Activated CD4-positive, alpha-beta T cell treated with anti-CD3 and anti-CD28 coated beads for 36 hours (primary cell): ENCODE data around the gene STAT1. TPM values are rescaled to one million over a fixed set of nuclear protein-coding genes. Genes with fewer than 3 reads are reported as not detected.

ENCODE experiments used
- ATAC-seq: fragments of 200-7000 bp; cut with Tn5 transposase; one replicate; pipeline ENCODE4 v1.10.0; 2021; ENCODE audit warnings: mild to moderate bottlenecking, moderate library complexity
- CTCF ChIA-PET: fragments of 350-600 bp; sonication (Branson Sonifier 250); formaldehyde crosslinking; loops from one replicate; lab custom pipeline; 2021; ENCODE audit warnings: antibody characterized with exemption; lab: Charles Lee
- POLR2A ChIA-PET: fragments of 350-600 bp; sonication (Branson Sonifier 250); formaldehyde crosslinking; loops from one replicate; lab custom pipeline; 2021; ENCODE audit warnings: antibody characterized with exemption, inconsistent platforms; lab: Charles Lee
- DNase-seq: peaks from one replicate; pipeline ENCODE4 v3.0.0-alpha.2; 2020
- H3K27ac Mint-ChIP-seq: one replicate; pipeline ENCODE4 v1.8.0; 2021; ENCODE audit warnings: mixed read lengths
- H3K27me3 Mint-ChIP-seq: one replicate; pipeline ENCODE4 v1.8.0; 2021; ENCODE audit warnings: mixed read lengths
- H3K36me3 Mint-ChIP-seq: one replicate; pipeline ENCODE4 v1.8.0; 2021; ENCODE audit warnings: low read depth, mixed read lengths
- H3K4me1 Mint-ChIP-seq: one replicate; pipeline ENCODE4 v1.8.0; 2021; ENCODE audit warnings: mixed read lengths
- H3K4me3 Mint-ChIP-seq: one replicate; pipeline ENCODE4 v1.8.0; 2021; ENCODE audit warnings: mild to moderate bottlenecking, moderate library complexity, mixed read lengths
- H3K9me3 Mint-ChIP-seq: one replicate; pipeline ENCODE4 v1.8.0; 2021; ENCODE audit warnings: low read depth, mixed read lengths
- intact Hi-C, 2 experiments: fragments of 100-400 bp; cut with DNase I in 1 of 2; cut with micrococcal nuclease in 1 of 2; formaldehyde crosslinking; loops; one replicate each; pipeline versions ENCODE4 v1.14.2 to v1.15.1; 2022 to 2024; cut with DNase I, micrococcal nuclease
- total RNA-seq, 2 experiments: library from RNA; stranded (reverse); gene quantifications; one replicate each; pipeline ENCODE4 v1.2.3, GENCODE V29; 2021

The STAT1 gene
- total RNA-seq, 2 experiments from 2014 or later = 317 to 343 TPM

GRCh38 chr2:191032588-191033429 is 18.8 kb upstream of the STAT1 start:
- intact Hi-C loops = loop anchor here (5.0 to 10.0 kb wide), 2 partner anchors 36 to 938 kb away; no protein-coding TSS in a partner anchor

GRCh38 chr2:191031256-191031655 is 17.3 kb upstream of the STAT1 start:
- no peak for DNase-seq
- no peak overlapping the region for H3K4me3 Mint-ChIP-seq
- H3K27ac Mint-ChIP-seq = peak overlapping the region; percentile 55
- H3K4me1 Mint-ChIP-seq = peaks cover 32% of the 10 kb centered on the region
- H3K27me3 Mint-ChIP-seq = no peaks in the 10 kb centered on the region
- ChIA-PET CTCF (no interaction called here), POLR2A (no interaction called here)
- intact Hi-C loops = loop anchor here (2.0 to 10.0 kb wide), 3 partner anchors 34 to 936 kb away; no protein-coding TSS in a partner anchor
- ATAC-seq = no peak
- peaks cover 55% of the 10 kb centered on the region for H3K36me3 Mint-ChIP-seq
- H3K9me3 Mint-ChIP-seq = no peaks in the 10 kb centered on the region

More at GRCh38 chr2:191032588-191033429, 18.8 kb upstream of the STAT1 start:
- no peaks in the 10 kb centered on the region for H3K9me3 Mint-ChIP-seq
- ATAC-seq (no peak), DNase-seq (no peak)
- peaks cover 54% of the 10 kb centered on the region for H3K36me3 Mint-ChIP-seq
- CTCF ChIA-PET = interaction anchor here (1.1 to 1.4 kb wide), 2 partner anchors 10 to 19 kb away, joined by 4 read pairs; no protein-coding TSS in a partner anchor
- H3K27me3 Mint-ChIP-seq = no peaks in the 10 kb centered on the region
- H3K4me3 Mint-ChIP-seq = no peak overlapping the region
- peaks cover 34% of the 10 kb centered on the region for H3K4me1 Mint-ChIP-seq
- H3K27ac Mint-ChIP-seq = peak overlapping the region; percentile 37
- POLR2A ChIA-PET = no interaction called here

- Mint-ChIP-seq H3K36me3 (peaks cover 60% of the 10 kb centered on the region), H3K9me3 (peaks cover 3% of the 10 kb centered on the region), H3K4me3 (no peak overlapping the region), H3K27ac (peak overlapping the region; percentile 55), H3K4me1 (peaks cover 38% of the 10 kb centered on the region), H3K27me3 (no peaks in the 10 kb centered on the region)
- intact Hi-C loops = loop anchor here (1.0 to 10.0 kb wide), 7 partner anchors 10 to 936 kb away; partner anchors contain the start of gene STAT1 (in 1 of the 2)
- DNase-seq (peak; percentile 57), ATAC-seq (peak; percentile 82)
- ChIA-PET POLR2A (no interaction called here), CTCF (interaction anchor here (1.4 to 3.2 kb wide), 5 partner anchors 16 to 149 kb away, joined by 4 to 13 read pairs (median 6); partner anchors contain the start of gene STAT1)
Measured at GRCh38 chr2:191030521-191031154, 16.7 kb upstream of the STAT1 start.

DNA sequence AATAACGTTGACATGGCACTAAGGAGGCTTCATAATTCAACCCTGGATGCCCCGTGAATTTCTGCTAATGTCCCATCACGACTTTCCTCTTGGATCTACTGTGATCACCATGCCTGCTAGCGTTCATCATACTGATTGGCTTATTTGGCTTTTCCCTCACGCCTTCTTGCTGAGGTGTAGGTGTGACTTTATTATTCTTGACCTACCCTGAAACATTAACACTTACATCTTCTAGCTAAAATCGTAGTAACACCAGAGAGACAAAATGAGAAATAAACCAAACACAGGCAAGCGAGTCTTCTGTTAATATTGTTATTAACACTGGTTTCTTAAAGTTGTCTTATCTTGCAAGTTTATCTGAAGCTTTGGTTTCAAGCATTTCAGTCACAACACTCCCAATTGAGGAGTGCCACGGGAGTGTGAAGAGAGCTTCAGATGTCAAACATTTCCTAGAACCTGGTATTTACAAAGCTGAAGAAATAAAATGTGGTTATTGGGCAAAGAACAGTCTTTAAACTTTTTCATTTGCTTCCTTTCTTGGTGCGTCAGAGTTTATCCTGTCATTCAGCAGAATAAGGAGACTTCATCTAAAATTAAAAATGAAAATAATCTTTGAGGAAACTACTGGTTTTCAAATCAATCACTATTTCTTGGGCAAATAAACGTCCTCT is 15.4 kb upstream of the STAT1 start:
- Mint-ChIP-seq H3K9me3 (peaks cover 3% of the 10 kb centered on the region), H3K4me3 (no peak overlapping the region), H3K27me3 (no peaks in the 10 kb centered on the region), H3K27ac (peak overlapping the region; percentile 70), H3K4me1 (peaks cover 50% of the 10 kb centered on the region), H3K36me3 (peaks cover 51% of the 10 kb centered on the region)
- no peak for DNase-seq
- POLR2A ChIA-PET = no interaction called here
- intact Hi-C loops = loop anchor here in 1 of 2 experiments (10.0 kb wide), 2 partner anchors 355 to 625 kb away; partner anchors contain the start of gene MFSD6
- no peak for ATAC-seq
- CTCF ChIA-PET = interaction anchor here (0.7 to 3.2 kb wide), 18 partner anchors 10 to 248 kb away, joined by 3 to 15 read pairs (median 3); partner anchors contain the start of gene STAT1

DNA sequence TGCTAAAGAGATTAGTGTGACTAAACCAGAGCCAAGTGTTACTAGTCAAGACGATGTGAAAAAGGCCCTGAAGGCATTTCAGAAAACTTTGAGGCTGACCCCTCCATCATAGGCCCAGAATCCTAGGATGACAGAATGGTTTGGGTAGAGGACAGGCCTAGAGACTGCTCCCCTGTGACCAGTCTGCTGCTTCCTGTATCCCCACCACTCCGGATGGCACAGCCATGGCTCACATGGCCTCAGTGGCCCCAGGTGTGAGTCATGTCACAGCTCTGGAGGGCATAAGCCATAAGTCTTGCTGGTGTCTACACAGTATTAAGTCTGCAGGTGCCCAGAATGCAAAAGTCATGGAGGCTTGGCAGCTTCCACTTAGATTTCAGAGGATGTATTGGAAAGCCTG is 12.4 kb upstream of the STAT1 start:
- Mint-ChIP-seq H3K4me1 (peaks cover 52% of the 10 kb centered on the region), H3K36me3 (peaks cover 32% of the 10 kb centered on the region), H3K4me3 (no peak overlapping the region), H3K9me3 (peaks cover 3% of the 10 kb centered on the region), H3K27ac (no peak overlapping the region), H3K27me3 (no peaks in the 10 kb centered on the region)
- ChIA-PET CTCF (interaction anchor here (0.6 kb wide), 1 partner anchor 51 kb away, joined by 4 read pairs; no protein-coding TSS in a partner anchor), POLR2A (no interaction called here)
- ATAC-seq = no peak
- intact Hi-C loops = loop anchor here in 1 of 2 experiments (10.0 kb wide), 2 partner anchors 352 to 622 kb away; partner anchors contain the start of gene MFSD6
- DNase-seq = no peak

DNA sequence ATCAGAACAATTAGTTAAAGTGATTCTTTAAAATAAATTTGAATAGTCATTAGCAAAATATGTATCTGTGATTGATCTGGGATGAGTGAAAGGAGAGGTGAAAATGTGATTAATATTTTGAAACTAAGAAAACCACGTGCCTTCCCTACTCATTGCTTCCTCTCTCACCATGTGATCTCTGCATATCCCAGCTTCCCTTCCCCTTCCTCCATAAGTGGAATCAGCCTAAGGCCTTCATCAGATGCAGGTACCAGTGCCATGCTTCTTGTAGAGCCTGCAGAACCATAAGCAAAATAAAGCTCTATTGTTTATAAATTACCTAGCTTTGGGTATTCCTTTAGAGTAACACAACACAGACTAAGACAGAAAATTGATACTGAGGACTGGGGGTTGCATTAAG is 11.2 kb upstream of the STAT1 start:
- intact Hi-C loops = loop anchor here in 1 of 2 experiments (10.0 kb wide), 2 partner anchors 350 to 620 kb away; partner anchors contain the start of gene MFSD6
- H3K27me3 Mint-ChIP-seq = no peaks in the 10 kb centered on the region
- ATAC-seq = no peak
- ChIA-PET CTCF (interaction anchor here (0.7 to 3.2 kb wide), 4 partner anchors 13 to 130 kb away, joined by 3 to 10 read pairs (median 4); no protein-coding TSS in a partner anchor), POLR2A (no interaction called here)
- no peak for DNase-seq
- H3K36me3 Mint-ChIP-seq = peaks cover 26% of the 10 kb centered on the region
- H3K9me3 Mint-ChIP-seq = peaks cover 3% of the 10 kb centered on the region
- H3K4me1 Mint-ChIP-seq = peaks cover 42% of the 10 kb centered on the region
- H3K27ac Mint-ChIP-seq = peak overlapping the region; percentile 10
- H3K4me3 Mint-ChIP-seq = no peak overlapping the region

GRCh38 chr2:191023235-191023679 is 9.3 kb upstream of the STAT1 start:
- Mint-ChIP-seq H3K4me3 (no peak overlapping the region), H3K27me3 (no peaks in the 10 kb centered on the region), H3K27ac (no peak overlapping the region), H3K4me1 (peaks cover 40% of the 10 kb centered on the region), H3K36me3 (peaks cover 16% of the 10 kb centered on the region), H3K9me3 (peaks cover 3% of the 10 kb centered on the region)
- intact Hi-C loops = loop anchor here (2.0 to 10.0 kb wide), 8 partner anchors 111 to 654 kb away; partner anchors contain the start of genes MFSD6 (in 1 of the 2) and NABP1 (in 1 of the 2)
- POLR2A ChIA-PET = interaction anchor here (0.6 to 2.1 kb wide), 3 partner anchors 10 to 487 kb away, joined by 3 to 24 read pairs (median 4); partner anchors contain the start of gene STAT1
- DNase-seq (no peak), ATAC-seq (peak; percentile 16)
- CTCF ChIA-PET = interaction anchor here (1.2 to 3.2 kb wide), 5 partner anchors 11 to 141 kb away, joined by 3 to 10 read pairs (median 6); no protein-coding TSS in a partner anchor

- intact Hi-C loops = loop anchor here (1.0 to 10.0 kb wide), 17 partner anchors 9 to 658 kb away; partner anchors contain the start of genes NABP1 (in 2 of the 2), GLS (in 1 of the 2), MFSD6 (in 1 of the 2) and NAB1 (in 1 of the 2)
- Mint-ChIP-seq H3K4me1 (peaks cover 42% of the 10 kb centered on the region), H3K36me3 (peaks cover 5% of the 10 kb centered on the region), H3K27ac (no peak overlapping the region), H3K9me3 (peaks cover 7% of the 10 kb centered on the region), H3K4me3 (no peak overlapping the region), H3K27me3 (no peaks in the 10 kb centered on the region)
- ATAC-seq = peak; percentile 47
- ChIA-PET CTCF (interaction anchor here (1.1 to 2.1 kb wide), 2 partner anchors 9 to 31 kb away, joined by 3 to 6 read pairs; no protein-coding TSS in a partner anchor), POLR2A (interaction anchor here (0.6 to 1.6 kb wide), 4 partner anchors 10 to 140 kb away, joined by 3 to 8 read pairs (median 4); partner anchors contain the start of gene GLS)
- DNase-seq = peak; percentile 65
Measured at GRCh38 chr2:191020742-191021381, 6.9 kb upstream of the STAT1 start.

DNA sequence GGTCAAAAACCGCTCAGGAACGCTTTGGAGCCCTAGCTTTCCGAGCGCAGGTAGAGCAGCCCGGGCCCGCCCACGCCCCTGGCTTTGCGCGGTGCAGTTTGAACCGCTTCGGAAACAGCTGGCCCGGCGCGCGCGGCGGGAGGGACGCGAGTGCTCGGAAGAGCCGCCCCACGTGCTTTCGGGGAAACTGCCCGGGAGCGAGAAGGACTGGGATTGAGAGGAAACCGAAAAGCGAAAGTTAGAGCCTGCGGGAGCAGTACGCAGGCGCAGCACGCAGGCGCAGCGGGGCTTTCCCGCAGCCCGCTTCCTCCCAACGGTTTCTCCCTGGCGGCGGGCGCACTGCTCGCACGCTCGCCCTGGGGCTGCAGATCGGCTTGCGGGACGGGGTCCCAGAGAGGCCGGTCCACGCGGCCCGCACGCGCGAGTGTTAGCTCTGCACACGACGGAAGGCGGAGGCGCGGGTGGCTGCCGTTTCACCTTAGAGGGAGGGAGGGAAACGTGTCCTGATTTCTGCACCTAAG is 6.3 kb upstream of the STAT1 start:
- peak; percentile 62 for ATAC-seq
- no peak overlapping the region for H3K4me3 Mint-ChIP-seq

More for the DNA sequence above, 6.3 kb upstream of the STAT1 start:
- DNase-seq = peak; percentile 96
- Mint-ChIP-seq H3K27me3 (no peaks in the 10 kb centered on the region), H3K4me1 (peaks cover 37% of the 10 kb centered on the region), H3K9me3 (peaks cover 10% of the 10 kb centered on the region), H3K36me3 (peaks cover 6% of the 10 kb centered on the region), H3K27ac (no peak overlapping the region)
- intact Hi-C loops = loop anchor here (1.0 to 10.0 kb wide), 16 partner anchors 10 to 659 kb away; partner anchors contain the start of genes NABP1 (in 2 of the 2), GLS (in 1 of the 2), MFSD6 (in 1 of the 2) and NAB1 (in 1 of the 2)
- POLR2A ChIA-PET = interaction anchor here (0.6 to 1.6 kb wide), 4 partner anchors 9 to 140 kb away, joined by 3 to 8 read pairs (median 4); partner anchors contain the start of gene GLS
- CTCF ChIA-PET = interaction anchor here (1.0 to 2.1 kb wide), 4 partner anchors 8 to 128 kb away, joined by 3 to 6 read pairs (median 4); no protein-coding TSS in a partner anchor
